Erythroblast (primary cell): Measurements from ENCODE around the gene ANKRD31.
"Not testable (repeated sequence)": the region's sequence is repeated elsewhere in the genome, so short reads cannot be mapped to it uniquely, and the experiment has no call there.

Experiments used
- GATA1 ChIP-seq: IDR thresholded peaks from 2 replicates; pipeline ENCODE4 v1.6.1; 2011; ENCODE audit warnings: low read depth, mild to moderate bottlenecking, control low read depth, low read length, moderate library complexity
- POLR2A ChIP-seq: IDR thresholded peaks from 2 replicates; pipeline ENCODE4 v1.6.1; 2011; ENCODE audit warnings: mild to moderate bottlenecking, low read length

DNA sequence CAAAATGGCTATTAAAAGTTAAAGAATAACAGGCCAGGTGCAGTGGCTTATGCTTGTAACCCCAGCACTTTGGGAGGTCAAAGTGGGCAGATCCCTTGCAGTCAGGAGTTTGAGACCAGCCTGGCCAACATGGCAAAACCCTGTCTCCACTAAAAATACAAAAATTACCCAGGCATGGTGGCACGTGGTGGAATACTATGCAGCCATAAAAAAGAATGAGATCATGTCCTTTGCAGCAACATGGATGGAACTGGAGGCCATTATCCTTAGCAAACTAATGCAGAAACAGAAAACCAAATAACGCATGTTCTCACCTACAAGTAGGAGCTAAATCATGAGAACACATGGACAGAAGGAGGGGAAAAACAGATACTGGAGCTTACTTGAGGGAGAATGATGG lies 15.9 kb downstream of the ANKRD31 start:
- TF ChIP-seq POLR2A, GATA1: not testable (repeated sequence)
